Measurements from ENCODE around the gene KIRREL1.

Gene KIRREL1

DNA sequence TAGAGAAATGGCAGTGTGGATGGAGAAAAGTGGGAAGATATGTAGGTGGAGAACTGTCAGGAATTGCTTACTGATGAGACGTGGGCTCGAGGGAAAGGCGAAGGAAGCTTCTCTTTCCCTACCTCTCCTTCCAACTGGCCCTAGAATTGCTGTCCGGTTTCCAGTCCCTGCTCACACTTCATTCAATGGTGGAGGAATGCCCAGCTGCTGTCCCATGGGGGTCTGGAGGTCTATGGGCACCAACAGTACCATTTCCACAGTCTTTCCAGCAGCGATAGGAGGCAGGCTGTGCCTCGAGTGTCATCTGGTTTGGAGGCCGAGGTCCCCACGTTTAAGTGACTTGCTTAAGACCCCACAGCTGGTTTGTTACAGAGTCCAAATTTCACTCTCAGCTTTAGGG, 155.7 kb downstream of the KIRREL1 start:
- no peak for DNase-seq

Data from NCI-H345 (cell line).